RWPE2 (cell line): ENCODE measurements around the gene CTXN1.

Experiments
- ATAC-seq: fragments of 200-7000 bp; cut with Tn5 transposase; 3 replicates; pipeline ENCODE4 v1.9.1; 2021; ENCODE audit warnings: low read depth
- DNase-seq: peaks from one replicate; pipeline ENCODE4 v3.0.0-alpha.2; 2020; ENCODE audit warnings: low spot score
- H3K27ac ChIP-seq: fragments of 450-650 bp; 2 replicates; pipeline ENCODE4 v1.5.1; 2017; ENCODE audit warnings: mild to moderate bottlenecking; ENCODE audit not compliant: poor library complexity, severe bottlenecking
- H3K27me3 ChIP-seq: fragments of 250-450 bp; sonication (Bioruptor Pico); 2 replicates; pipeline ENCODE4 v1.5.1; 2021; ENCODE audit warnings: mild to moderate bottlenecking, moderate library complexity; ENCODE audit not compliant: insufficient read depth, poor library complexity, severe bottlenecking
- H3K36me3 ChIP-seq: fragments of 250-450 bp; sonication (Bioruptor Pico); 2 replicates; pipeline ENCODE4 v1.5.1; 2020; ENCODE audit warnings: low read depth, mild to moderate bottlenecking, moderate library complexity
- H3K4me1 ChIP-seq: fragments of 250-450 bp; sonication (Bioruptor Pico); 2 replicates; pipeline ENCODE4 v1.5.1; 2021; ENCODE audit warnings: mild to moderate bottlenecking, moderate library complexity; ENCODE audit not compliant: insufficient read depth, poor library complexity, severe bottlenecking
- H3K4me3 ChIP-seq: fragments of 250-450 bp; sonication (Bioruptor Pico); 2 replicates; pipeline ENCODE4 v1.5.1; 2021; ENCODE audit warnings: mild to moderate bottlenecking, moderate library complexity; ENCODE audit not compliant: severe bottlenecking
- H3K9me3 ChIP-seq: fragments of 250-450 bp; sonication (Bioruptor Pico); 2 replicates; pipeline ENCODE4 v1.5.1; 2021; ENCODE audit warnings: mild to moderate bottlenecking, moderate library complexity; ENCODE audit not compliant: severe bottlenecking
- TF ChIP-seq, protein P1 (sequence below): fragments of 450-650 bp; IDR thresholded peaks from one replicate; pipeline ENCODE4 v1.5.1; 2017; ENCODE audit warnings: mild to moderate bottlenecking, moderate library complexity; ENCODE audit not compliant: poor library complexity, severe bottlenecking

CTXN1 gene

DNA sequence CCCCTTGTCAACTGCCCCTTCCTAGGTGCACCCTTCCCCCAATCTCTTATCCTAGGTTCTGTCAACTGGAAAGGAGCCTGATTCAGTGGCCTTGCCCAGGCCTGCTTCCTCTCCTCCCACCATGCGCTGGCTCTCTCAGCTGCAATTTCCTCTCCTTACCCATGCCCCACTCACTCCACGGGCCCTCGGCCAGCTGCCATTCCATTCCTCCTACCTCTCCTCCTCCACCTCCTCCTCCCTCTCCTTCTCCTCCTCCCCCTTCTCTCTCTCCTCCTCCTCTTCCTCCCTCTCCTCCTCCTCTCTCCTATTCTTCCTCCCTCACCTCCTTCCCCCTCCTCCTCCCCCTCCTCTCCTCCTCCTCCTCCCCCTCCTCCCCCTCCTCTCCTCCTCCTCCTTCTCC lies 27.1 kb upstream of the CTXN1 start:
- Histone ChIP-seq H3K27ac (peak overlapping the region; percentile 23), H3K36me3 (no peaks in the 10 kb centered on the region), H3K27me3 (no peaks in the 10 kb centered on the region), H3K9me3 (no peaks in the 10 kb centered on the region), H3K4me3 (no peak overlapping the region), H3K4me1 (peaks cover 3% of the 10 kb centered on the region)
- ATAC-seq: peak; percentile 85
- no peak for DNase-seq
- TF ChIP-seq, protein P1, sequence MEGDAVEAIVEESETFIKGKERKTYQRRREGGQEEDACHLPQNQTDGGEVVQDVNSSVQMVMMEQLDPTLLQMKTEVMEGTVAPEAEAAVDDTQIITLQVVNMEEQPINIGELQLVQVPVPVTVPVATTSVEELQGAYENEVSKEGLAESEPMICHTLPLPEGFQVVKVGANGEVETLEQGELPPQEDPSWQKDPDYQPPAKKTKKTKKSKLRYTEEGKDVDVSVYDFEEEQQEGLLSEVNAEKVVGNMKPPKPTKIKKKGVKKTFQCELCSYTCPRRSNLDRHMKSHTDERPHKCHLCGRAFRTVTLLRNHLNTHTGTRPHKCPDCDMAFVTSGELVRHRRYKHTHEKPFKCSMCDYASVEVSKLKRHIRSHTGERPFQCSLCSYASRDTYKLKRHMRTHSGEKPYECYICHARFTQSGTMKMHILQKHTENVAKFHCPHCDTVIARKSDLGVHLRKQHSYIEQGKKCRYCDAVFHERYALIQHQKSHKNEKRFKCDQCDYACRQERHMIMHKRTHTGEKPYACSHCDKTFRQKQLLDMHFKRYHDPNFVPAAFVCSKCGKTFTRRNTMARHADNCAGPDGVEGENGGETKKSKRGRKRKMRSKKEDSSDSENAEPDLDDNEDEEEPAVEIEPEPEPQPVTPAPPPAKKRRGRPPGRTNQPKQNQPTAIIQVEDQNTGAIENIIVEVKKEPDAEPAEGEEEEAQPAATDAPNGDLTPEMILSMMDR: no peak

DNA sequence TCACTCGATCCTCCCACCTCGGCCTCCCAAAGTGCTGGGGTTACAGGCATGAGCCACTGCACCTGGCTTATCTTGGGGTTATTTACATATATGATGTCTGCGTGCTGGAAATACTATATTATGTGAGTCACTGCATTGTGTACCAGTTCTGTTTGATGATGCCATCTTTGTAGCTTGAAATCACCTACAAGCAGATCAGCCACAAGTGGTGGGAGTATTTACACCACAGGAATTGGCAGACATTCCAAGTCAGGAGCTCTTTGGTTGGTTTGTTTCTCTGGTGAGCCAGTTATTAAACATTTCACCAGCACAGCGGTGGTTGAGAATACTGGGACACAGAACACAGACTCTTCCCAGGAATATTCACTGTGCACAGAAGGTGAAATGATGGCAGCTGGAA lies 22.0 kb upstream of the CTXN1 start:
- Histone ChIP-seq H3K27ac (no peak overlapping the region), H3K4me1 (peaks cover 3% of the 10 kb centered on the region), H3K36me3 (no peaks in the 10 kb centered on the region), H3K27me3 (no peaks in the 10 kb centered on the region), H3K9me3 (no peaks in the 10 kb centered on the region), H3K4me3 (no peak overlapping the region)
- DNase-seq (no peak), ATAC-seq (no peak)
- TF ChIP-seq, protein P1: no peak

DNA sequence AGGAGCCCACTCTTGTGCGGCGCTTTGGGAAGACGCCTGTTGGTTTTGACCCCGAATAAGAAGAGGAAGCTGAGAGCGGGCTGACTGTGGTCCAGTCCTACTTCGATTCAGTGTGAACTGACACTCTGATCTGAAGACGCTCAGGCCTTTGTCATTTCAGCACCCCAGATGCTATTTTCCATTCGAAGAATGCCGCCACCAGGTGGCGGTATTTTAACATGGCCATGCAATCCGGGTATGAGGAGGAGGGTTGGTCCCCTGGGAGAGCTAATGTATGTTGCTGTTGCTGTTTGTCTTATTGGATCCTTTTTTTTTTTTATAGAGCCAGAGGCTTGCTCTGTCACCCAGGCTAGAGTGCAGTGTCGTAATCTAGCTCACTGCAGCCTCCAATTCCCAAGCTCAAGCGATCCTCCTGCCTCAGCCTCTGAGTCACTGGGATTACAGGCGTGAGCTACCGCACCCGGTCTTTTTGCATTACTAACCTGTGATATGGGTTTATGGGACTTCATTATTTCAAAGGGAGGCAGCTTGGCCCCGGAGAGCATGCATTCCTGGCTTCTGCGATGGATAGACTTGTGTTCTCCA lies 18.3 kb upstream of the CTXN1 start:
- TF ChIP-seq, protein P1: peak; percentile 88
- ATAC-seq (peak; percentile 32), DNase-seq (no peak)
- H3K9me3 ChIP-seq: no peaks in the 10 kb centered on the region
- no peaks in the 10 kb centered on the region for H3K4me1 ChIP-seq
- peak overlapping the region; percentile 46 for H3K27ac ChIP-seq
- H3K36me3 ChIP-seq: peaks cover 20% of the 10 kb centered on the region
- peak overlapping the region; percentile 81 for H3K4me3 ChIP-seq
- no peaks in the 10 kb centered on the region for H3K27me3 ChIP-seq

DNA sequence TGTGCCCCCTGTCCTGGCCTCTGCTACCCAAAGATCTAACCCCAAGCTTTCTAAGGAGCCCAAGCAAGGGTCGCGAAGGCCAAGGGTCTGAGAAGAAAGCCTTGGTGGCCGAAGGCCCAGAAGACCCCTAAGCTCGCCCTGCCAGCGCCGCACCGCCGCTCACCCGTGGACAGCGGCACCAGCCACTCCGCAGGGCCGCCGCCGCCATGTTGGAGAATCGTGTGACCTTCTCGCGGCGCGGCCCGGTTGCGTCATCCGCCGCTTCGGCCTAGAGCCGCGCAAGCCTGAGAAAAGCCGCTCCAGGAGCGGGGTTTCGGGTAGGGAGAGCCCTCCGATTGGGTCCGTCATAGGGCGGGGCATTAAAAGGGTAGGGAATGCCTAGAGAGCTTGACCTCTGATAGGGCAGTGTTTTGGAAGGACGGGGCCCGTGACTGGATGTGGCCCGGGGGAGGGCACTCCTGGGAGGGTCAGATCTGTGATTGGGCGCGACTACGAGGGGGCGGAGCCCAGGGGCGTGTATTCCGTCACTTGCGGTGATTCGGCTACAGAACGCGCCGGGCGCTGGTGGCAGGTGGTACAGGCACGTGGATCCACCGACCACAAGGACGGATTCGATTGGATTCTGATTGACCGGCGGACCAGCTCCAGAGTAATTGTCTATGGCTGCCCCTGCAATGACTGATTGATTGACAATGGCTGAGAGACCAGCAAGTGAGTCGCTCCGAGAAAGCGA lies 17.7 kb upstream of the CTXN1 start, which contains the start of gene TIMM44:
Gene TIMM44 (minus strand): TSS at position 223 of the 733 bp plus-strand sequence. CDS start 15 bp downstream, at position 208.
- no peaks in the 10 kb centered on the region for H3K9me3 ChIP-seq
- no peaks in the 10 kb centered on the region for H3K4me1 ChIP-seq
- TF ChIP-seq, protein P1: no peak
- peaks cover 26% of the 10 kb centered on the region for H3K36me3 ChIP-seq
- ATAC-seq: peak; percentile 99
- H3K4me3 ChIP-seq: peak within 1 kb of the TSS; percentile 81
- H3K27ac ChIP-seq: peak within 1 kb of the TSS; percentile 46
- DNase-seq: peak; percentile 99
- H3K27me3 ChIP-seq: no peaks in the 10 kb centered on the region
